HUES48 (cell line): ENCODE results near the gene AUTS2.

ENCODE experiments used
- H3K27ac ChIP-seq: one replicate; pipeline ENCODE4 v1.7.0; 2013; ENCODE audit warnings: low read depth, low read length, inconsistent platforms
- H3K27me3 ChIP-seq: 2 replicates; pipeline ENCODE4 v1.6.1; 2013; ENCODE audit warnings: mild to moderate bottlenecking, low read length; ENCODE audit not compliant: control insufficient read depth, insufficient read depth
- H3K36me3 ChIP-seq: 2 replicates; pipeline ENCODE4 v1.6.1; 2013; ENCODE audit warnings: low read length; ENCODE audit not compliant: control insufficient read depth, insufficient read depth
- H3K4me1 ChIP-seq: 2 replicates; pipeline ENCODE4 v1.6.1; 2013; ENCODE audit warnings: mild to moderate bottlenecking, low read length; ENCODE audit not compliant: control insufficient read depth, insufficient read depth
- H3K4me3 ChIP-seq: 2 replicates; pipeline ENCODE4 v1.5.1; 2013; ENCODE audit warnings: mild to moderate bottlenecking, low read depth, low read length
- H3K9ac ChIP-seq: 2 replicates; pipeline ENCODE4 v1.6.1; 2013; ENCODE audit warnings: mild to moderate bottlenecking, low read depth, low read length, moderate library complexity
- H3K9me3 ChIP-seq: 2 replicates; pipeline ENCODE4 v1.6.1; 2013; ENCODE audit warnings: low read length; ENCODE audit not compliant: control insufficient read depth, insufficient read depth

The AUTS2 gene

DNA sequence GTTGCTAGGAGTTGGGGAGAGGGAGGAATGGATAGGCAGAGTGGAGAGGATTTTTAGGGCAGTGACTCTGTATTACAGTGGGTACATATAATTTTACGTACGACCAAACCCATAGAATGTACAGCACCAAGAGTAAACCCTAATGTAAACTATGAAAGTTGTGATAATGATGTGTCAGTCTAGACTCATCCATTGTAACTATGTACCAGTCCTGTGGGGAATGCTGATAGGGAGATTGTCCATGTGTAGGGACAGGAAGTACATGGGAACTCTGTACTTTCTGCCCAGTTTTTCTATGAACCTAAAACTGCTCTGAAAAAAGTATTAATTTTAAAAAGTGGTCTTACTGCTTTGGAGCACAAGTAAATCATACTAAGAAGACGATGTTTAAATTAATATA is 441.8 kb downstream of the AUTS2 start:
- Histone ChIP-seq H3K27ac (no peak overlapping the region), H3K9me3 (no peaks in the 10 kb centered on the region)

DNA sequence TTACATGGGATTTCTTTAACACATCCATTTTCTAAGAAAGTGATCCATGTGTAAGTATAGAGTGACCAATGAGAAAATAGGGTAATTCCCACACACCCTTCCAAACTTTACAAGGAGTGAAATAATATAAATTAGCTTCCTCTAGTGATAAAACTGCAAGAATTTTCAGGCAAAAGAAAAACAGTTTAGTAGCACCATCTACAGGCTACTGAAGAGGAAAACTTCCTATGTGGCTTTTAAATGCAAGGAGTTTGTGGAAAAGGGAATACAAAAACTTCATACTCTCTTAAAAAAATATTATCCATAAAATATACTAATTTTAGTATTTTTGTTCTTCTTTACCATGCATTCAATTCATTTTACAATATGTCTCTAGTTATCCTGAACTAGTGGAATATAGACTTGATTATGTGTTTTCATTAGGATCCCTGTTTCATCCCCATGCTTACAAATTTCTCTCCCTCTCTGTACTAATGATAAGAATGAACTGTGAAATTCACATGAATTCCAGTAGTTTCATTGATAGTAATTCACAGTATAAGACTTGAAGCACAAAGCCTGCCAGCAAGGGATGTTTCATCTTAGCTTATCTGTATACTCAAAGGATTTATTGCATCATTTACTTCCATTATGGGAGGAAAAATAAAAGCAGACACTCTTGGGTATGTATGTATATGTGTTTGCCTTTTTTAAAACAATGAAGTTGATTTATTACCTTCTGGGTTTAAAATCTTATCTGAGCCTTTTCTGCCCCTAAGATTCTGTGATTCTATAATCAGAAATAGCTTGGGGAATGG is 442.9 kb downstream of the AUTS2 start:
- H3K9ac ChIP-seq, result no peak overlapping the region
- H3K27me3 ChIP-seq, result no peaks in the 10 kb centered on the region
- no peak overlapping the region for H3K27ac ChIP-seq
- no peak overlapping the region for H3K4me3 ChIP-seq
- peaks cover 7% of the 10 kb centered on the region for H3K4me1 ChIP-seq
- H3K9me3 ChIP-seq, result no peaks in the 10 kb centered on the region
- H3K36me3 ChIP-seq, result no peaks in the 10 kb centered on the region

More for the DNA sequence above, 441.8 kb downstream of the AUTS2 start:
- H3K36me3 ChIP-seq, result no peaks in the 10 kb centered on the region
- H3K27me3 ChIP-seq, result no peaks in the 10 kb centered on the region
- peaks cover 14% of the 10 kb centered on the region for H3K4me1 ChIP-seq
- no peak overlapping the region for H3K4me3 ChIP-seq
- H3K9ac ChIP-seq, result no peak overlapping the region

- no peak overlapping the region for H3K9ac ChIP-seq
- H3K27me3 ChIP-seq, result no peaks in the 10 kb centered on the region
- H3K4me3 ChIP-seq, result no peak overlapping the region
- no peaks in the 10 kb centered on the region for H3K36me3 ChIP-seq
- H3K4me1 ChIP-seq, result peaks cover 9% of the 10 kb centered on the region
- no peak overlapping the region for H3K27ac ChIP-seq
- H3K9me3 ChIP-seq, result no peaks in the 10 kb centered on the region
Observed at GRCh38 chr7:70042533-70042932, 444.3 kb downstream of the AUTS2 start.

GRCh38 chr7:70043015-70043538 is 444.8 kb downstream of the AUTS2 start:
- Histone ChIP-seq H3K9ac (no peak overlapping the region), H3K27ac (no peak overlapping the region), H3K4me1 (peaks cover 14% of the 10 kb centered on the region), H3K9me3 (no peaks in the 10 kb centered on the region), H3K4me3 (no peak overlapping the region), H3K36me3 (no peaks in the 10 kb centered on the region), H3K27me3 (no peaks in the 10 kb centered on the region)

- no peak overlapping the region for H3K9ac ChIP-seq
- no peaks in the 10 kb centered on the region for H3K9me3 ChIP-seq
- H3K27me3 ChIP-seq, result no peaks in the 10 kb centered on the region
- no peaks in the 10 kb centered on the region for H3K36me3 ChIP-seq
- peaks cover 20% of the 10 kb centered on the region for H3K4me1 ChIP-seq
- H3K27ac ChIP-seq, result no peak overlapping the region
- no peak overlapping the region for H3K4me3 ChIP-seq
Observed at GRCh38 chr7:70044064-70044463, 445.8 kb downstream of the AUTS2 start.

GRCh38 chr7:70044525-70044924 is 446.2 kb downstream of the AUTS2 start:
- H3K27ac ChIP-seq, result no peak overlapping the region
- H3K36me3 ChIP-seq, result no peaks in the 10 kb centered on the region
- no peaks in the 10 kb centered on the region for H3K27me3 ChIP-seq
- H3K4me3 ChIP-seq, result no peak overlapping the region
- H3K9ac ChIP-seq, result no peak overlapping the region
- H3K9me3 ChIP-seq, result no peaks in the 10 kb centered on the region
- peaks cover 20% of the 10 kb centered on the region for H3K4me1 ChIP-seq

GRCh38 chr7:70044981-70045380 is 446.7 kb downstream of the AUTS2 start:
- H3K9me3 ChIP-seq, result no peaks in the 10 kb centered on the region
- no peak overlapping the region for H3K9ac ChIP-seq
- no peaks in the 10 kb centered on the region for H3K27me3 ChIP-seq
- no peak overlapping the region for H3K27ac ChIP-seq
- H3K36me3 ChIP-seq, result no peaks in the 10 kb centered on the region
- no peak overlapping the region for H3K4me3 ChIP-seq
- H3K4me1 ChIP-seq, result peaks cover 20% of the 10 kb centered on the region

DNA sequence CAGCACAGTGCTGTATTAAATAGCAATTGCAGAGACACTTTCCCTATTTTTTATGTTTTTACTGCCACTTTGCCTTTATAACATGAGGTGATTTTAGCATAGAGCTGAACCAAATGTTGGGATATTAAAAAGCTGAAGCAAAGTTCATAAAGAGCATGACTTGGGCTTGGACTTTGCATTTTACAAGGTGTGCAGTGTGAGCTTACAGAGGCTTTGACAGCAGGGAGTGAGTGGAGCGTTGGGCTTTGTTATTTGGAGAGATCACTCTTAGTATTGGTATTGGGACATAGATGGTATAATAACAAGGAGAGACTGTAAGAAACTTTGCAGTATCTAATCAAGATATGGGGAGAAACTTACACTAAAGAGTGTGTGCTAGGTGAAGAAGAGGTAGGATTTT is 449.1 kb downstream of the AUTS2 start:
- Histone ChIP-seq H3K36me3 (no peaks in the 10 kb centered on the region), H3K4me1 (peaks cover 20% of the 10 kb centered on the region), H3K27me3 (no peaks in the 10 kb centered on the region), H3K27ac (no peak overlapping the region), H3K9me3 (no peaks in the 10 kb centered on the region), H3K4me3 (no peak overlapping the region), H3K9ac (0 out of 2 replicates have a peak overlapping the region, but pooled peaks have one; percentile 1)

DNA sequence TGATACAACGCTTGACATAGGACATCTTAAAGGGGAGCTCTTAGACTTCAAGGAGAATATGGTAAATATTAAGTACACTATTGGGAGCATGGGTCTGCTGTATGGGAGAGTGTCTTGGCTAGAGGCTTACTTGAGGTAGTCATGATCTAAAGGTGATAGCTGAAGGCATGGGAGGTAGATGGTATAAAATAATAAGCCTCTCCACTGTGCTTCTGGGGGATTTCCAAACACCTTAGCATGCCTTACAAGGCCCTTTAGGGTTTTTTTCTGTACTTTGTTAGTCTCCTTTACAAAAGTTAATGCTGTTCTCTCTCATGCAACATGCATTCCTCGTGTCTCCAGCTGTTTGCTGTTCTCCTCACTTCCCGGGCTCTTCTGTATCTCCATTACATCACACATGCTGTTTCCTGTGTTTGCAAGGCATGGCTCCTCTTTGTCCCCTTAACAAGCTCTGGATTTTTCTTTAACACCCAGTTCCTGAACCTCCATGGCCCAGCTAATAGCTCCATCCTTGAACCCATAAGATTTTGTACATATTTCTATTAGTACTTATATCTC is 449.7 kb downstream of the AUTS2 start:
- H3K9me3 ChIP-seq, result no peaks in the 10 kb centered on the region
- 0 out of 2 replicates have a peak overlapping the region, but pooled peaks have one; percentile 1 for H3K9ac ChIP-seq
- H3K27ac ChIP-seq, result peak overlapping the region; percentile 66
- no peaks in the 10 kb centered on the region for H3K27me3 ChIP-seq
- H3K4me3 ChIP-seq, result no peak overlapping the region; the same call in 1 of the 2 replicates
- peaks cover 20% of the 10 kb centered on the region for H3K4me1 ChIP-seq
- H3K36me3 ChIP-seq, result no peaks in the 10 kb centered on the region

- no peak overlapping the region for H3K4me3 ChIP-seq
- no peaks in the 10 kb centered on the region for H3K27me3 ChIP-seq
- no peak overlapping the region for H3K9ac ChIP-seq
- no peak overlapping the region for H3K27ac ChIP-seq
- H3K4me1 ChIP-seq, result peaks cover 13% of the 10 kb centered on the region
- no peaks in the 10 kb centered on the region for H3K9me3 ChIP-seq
- H3K36me3 ChIP-seq, result no peaks in the 10 kb centered on the region
Observed at GRCh38 chr7:70051726-70052125, 453.5 kb downstream of the AUTS2 start.

GRCh38 chr7:70052691-70053090 is 454.4 kb downstream of the AUTS2 start:
- H3K27me3 ChIP-seq, result no peaks in the 10 kb centered on the region
- H3K9me3 ChIP-seq, result no peaks in the 10 kb centered on the region
- no peak overlapping the region for H3K9ac ChIP-seq
- no peak overlapping the region for H3K4me3 ChIP-seq
- H3K36me3 ChIP-seq, result no peaks in the 10 kb centered on the region
- H3K27ac ChIP-seq, result no peak overlapping the region
- H3K4me1 ChIP-seq, result peaks cover 9% of the 10 kb centered on the region
